Daoy (cell line): ENCODE data around the gene SLC4A7. TPM values are rescaled to one million over a fixed set of nuclear protein-coding genes. Genes with fewer than 3 reads are reported as not detected.
"Not testable (repeated sequence)": the region's sequence is repeated elsewhere in the genome, so short reads cannot be mapped to it uniquely, and the experiment has no call there.

Source experiments
- DNase-seq: peaks from one replicate; pipeline ENCODE4 v3.0.0-alpha.2; 2015; ENCODE audit warnings: low read depth
- total RNA-seq: library from RNA; depleted of rRNA; stranded (reverse); fragments of >200 nt; shearing (Covaris generic); gene quantifications from 2 replicates; pipeline ENCODE4 v1.2.3, GENCODE V29; 2014

The SLC4A7 gene
- total RNA-seq, 1 experiment from 2014 or later, result 63.0 TPM

DNA sequence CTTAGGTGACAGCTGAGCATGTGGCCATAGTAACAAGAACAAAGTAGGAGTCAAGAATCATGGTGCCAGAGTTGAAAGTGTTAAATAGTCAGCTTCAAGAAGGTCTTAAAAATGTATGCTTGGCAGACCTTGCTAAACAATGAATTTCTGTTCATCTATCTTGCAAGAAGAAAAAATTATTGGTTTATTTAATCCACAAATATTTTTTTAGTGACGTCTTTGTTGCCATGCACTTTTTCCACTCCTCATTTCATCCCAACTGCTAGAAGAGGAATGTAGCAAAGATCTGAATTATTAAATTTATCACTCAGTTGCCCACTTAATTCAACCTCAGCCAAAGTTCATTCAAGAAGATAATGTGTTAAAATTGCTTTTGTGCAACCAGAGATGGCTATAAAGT, 3.2 kb upstream of the SLC4A7 start:
- DNase-seq, result no peak

DNA sequence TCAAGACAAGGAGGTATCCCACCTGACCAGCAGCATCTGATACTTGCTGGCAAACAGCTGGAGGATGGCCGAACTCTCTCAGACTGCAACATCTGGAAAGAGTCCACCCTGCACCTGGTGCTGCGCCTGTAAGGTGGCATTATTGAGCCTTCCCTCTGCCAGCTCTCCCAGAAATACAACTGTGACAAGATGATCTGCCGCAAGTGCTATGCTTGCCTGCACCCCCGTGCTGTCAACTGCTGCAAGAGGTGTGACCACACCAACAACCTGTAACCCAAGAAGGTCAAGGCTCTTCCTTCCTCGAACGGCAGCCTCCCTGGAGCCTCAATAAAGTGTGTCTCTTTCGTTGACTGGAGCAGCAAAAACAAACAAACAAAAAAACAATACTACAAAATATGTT, 2.2 kb upstream of the SLC4A7 start:
- no peak for DNase-seq

- DNase-seq, result no peak
Measured at GRCh38 chr3:27485866-27486265, 1.7 kb upstream of the SLC4A7 start.

DNA sequence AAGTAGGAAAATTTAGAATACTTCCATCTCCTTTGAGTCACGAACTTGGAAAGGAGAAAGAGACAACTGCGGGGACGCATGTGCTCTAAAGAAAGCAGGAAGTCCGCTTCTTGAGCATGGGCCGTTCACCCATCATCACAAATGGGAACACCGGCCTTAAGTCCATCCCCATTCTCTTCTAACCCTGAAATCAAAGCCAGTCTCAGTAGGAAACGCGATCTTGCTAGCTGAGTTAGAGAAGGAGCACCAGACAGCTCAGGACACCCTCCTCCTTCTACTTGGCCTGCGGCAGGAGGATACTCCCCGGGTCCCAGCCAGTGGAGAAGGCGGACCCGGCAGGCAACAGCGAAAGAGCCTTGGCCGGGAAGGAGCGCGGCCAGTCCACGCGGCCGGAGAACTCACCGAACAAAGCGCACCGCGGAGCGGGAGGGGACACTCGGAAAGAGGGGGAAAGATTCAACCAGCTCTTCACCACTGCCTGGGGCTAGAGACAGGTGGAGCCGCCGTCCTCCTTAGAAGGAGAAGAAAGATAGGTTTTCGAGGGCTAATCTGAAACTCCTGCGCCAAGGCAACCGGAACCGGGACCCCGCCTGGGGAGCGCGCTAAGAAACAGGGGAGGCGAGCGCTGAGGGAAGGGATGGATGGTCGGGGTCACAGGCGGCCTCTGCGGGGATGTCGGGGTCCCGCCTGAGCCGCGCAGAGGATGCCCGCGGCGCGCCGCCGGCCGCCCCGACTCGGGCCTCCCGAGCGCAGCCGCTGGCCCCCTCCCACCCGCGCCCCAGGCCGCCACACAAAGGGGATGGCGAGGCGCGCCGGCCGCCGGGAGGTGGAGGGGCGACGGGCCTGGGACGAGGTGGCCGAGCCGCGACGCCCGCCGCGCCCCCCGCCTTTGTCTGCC, 818 bp downstream of the SLC4A7 start:
- peak; percentile 71 for DNase-seq

DNA sequence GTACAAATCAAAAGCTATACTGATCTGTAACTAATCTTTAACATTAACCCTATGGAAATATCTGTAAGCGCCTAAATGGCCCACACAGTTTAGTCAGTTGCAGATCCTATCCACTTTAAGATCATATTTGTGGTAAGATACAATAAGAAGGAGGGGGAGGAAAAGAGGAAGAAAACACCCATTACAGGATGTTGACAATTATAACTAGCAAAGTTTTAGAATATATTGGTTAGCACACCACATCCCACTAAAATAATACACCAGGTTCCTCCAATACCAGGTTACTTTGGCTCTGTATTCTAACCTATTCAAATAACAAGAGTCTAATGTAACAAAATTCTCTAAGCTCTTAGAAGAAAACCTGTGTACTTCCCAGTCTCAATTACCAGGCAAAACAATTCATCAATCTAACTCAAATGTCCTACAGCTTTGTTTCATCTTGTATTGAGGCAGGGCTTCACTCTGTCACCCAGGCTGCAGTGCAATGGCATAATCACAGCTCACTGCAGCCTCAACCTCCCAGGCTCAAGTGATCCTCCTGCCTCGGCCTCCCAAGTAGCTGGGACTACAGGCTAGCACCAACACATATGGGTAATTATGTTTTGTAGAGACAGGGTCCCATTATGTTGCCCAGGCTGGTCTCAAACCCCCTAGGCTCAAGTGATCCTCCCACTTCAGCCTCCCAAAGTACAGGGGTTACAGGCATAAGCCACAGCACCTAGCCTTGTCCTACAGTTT, 4.2 kb downstream of the SLC4A7 start:
- DNase-seq, result no peak

DNA sequence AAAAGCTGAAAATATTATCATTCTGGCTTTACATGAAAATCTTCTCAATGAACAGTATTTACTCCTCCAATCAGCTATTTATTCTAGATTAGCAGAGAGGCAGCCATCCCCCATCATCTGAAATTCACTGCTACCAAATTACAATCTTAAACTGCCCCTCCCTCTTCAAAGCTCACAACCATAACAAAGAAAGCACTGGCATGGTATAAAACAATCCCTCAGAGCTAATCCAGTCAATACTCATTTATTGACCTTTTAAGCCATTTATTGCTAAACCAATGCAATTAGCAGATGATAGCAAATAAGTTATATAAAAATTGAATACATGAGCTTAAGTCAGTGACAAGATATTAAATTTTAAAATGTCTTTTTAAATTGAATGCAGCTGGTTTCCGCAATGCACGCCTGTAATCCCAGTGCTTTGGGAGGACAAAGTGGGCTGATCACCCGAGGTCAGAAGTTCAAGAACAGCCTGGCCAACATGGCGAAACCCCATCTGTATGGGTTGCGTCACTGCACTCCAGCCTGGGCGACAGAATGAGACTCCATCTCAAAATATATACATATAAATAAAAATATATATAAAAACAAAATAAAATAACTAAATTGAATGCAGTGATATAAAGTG, 12.1 kb downstream of the SLC4A7 start:
- DNase-seq, result no peak

DNA sequence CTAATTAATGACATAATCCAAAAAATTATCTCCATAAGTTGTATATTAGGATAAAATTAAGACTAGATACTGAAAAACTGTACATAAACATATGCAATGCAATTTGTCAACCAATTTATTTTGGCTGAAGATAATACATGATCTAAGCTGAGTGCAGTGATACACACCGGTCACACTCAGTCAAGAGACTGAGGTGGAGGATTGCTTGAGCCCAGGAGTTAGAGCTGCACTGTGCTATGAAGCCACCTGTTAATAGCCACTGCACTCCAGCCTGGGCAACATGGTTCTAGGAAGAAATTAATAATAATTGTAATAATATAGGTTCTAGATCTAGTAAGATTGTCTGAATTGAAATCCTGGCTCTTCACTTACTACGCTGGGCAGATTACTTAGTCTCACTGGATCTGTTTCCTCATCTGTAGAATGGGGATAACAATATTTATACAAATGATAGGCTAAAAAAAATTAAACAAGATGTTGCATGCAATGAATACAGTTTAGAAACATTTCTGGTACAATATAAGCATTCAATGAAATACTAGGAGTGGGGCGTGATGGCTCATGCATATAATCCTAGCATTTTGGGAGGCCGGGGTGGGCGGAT, 15.8 kb downstream of the SLC4A7 start:
- DNase-seq, result no peak

GRCh38 chr3:27467545-27467944, 16.6 kb downstream of the SLC4A7 start:
- peak; percentile 4 for DNase-seq

- DNase-seq, result no peak
Measured at GRCh38 chr3:27464646-27465045, 19.5 kb downstream of the SLC4A7 start.

DNA sequence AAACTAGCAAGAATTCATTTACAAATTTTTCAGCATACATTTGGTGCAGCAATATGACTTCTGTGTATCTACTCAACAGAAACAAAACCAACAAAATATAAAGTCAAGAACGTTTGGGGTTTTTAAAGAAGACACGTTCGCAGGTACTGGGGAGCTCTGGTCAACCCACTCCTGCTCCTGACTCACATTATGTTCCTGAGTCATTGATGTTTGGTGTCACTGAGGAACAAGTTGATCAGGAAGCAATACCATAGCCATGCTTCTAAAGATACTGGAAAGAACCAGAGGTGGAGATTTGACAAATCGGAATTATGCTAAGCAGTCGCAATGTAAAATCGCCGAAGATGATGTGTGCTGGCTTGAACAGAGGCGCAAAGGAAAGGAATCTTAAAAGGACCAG, 22.0 kb downstream of the SLC4A7 start:
- DNase-seq, result no peak

GRCh38 chr3:27458929-27459328, 25.3 kb downstream of the SLC4A7 start:
- no peak for DNase-seq

DNA sequence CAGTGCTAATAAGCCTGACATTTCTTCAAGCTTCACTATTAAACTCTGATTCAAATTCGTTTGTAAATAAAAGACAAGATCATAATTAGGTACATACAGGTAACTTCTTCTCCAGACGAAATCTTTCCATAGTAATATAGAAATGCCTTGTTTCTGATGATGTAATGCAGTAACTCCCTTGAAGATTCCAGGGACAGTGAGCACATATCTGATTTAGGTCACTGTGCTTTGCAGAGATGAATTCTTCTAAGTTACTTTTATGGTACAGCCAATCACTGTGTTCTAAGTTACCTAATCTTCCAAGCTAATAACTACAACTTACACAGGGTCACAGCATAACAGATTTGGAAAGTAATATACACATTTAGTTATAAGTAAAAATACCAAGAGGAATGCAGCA, 27.6 kb downstream of the SLC4A7 start:
- no peak for DNase-seq

DNA sequence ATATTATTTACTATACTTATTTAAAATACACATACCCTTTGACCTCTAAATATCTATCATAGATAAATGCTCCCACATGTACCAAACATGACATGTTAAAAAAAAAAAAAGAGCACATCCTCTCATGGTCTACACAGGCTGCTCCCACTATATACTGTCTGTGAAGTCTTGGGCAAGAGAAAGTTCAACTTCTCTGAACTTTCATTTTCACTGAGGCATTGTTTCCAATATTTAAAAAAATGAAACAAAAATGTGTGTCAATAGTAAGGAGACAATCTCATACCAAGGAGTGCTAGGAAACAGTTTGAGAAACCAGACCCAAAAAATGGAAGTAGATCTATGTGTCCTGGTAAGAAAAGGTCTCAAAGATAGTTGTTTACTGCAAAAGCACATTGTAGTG, 29.3 kb downstream of the SLC4A7 start:
- no peak for DNase-seq

DNA sequence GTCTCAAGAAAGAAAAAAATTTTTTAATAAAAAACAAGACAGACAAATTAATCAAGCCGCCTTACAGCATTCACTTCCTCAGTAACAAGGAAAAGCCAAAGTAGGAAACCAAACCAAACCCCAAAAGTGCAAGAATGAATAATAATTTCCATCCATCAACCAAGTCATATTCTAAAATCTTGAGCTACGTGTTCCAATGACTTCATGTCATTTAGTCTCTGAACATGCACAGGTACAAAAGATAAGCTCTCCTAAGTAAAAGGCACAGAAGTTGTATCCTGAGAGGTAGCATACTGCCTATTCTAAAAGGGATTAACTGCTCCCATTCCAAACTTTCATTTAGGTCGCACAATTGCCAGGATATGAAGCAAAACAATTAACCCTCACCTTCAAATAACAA, 29.7 kb downstream of the SLC4A7 start:
- DNase-seq, result no peak

GRCh38 chr3:27452368-27453090, 31.7 kb downstream of the SLC4A7 start:
- no peak for DNase-seq

DNA sequence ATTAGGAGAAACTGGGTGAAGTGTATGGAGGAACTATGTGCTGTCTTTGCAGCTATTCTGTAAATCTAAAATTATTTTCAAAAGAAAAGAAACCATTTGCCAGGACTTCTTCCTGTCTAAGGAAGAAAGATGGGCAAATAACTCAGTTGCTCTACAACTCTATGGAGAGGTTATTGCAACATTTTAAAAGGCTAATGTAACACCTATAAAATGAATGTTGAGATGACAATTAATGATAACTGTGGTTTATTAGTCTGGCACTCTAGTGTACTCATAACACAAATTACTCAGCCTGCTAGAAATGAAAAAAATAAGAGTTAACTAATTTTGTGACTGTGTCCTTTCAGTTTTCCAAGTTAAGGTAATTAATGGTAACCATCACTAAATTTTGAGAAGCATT, 32.3 kb downstream of the SLC4A7 start:
- DNase-seq, result no peak

DNA sequence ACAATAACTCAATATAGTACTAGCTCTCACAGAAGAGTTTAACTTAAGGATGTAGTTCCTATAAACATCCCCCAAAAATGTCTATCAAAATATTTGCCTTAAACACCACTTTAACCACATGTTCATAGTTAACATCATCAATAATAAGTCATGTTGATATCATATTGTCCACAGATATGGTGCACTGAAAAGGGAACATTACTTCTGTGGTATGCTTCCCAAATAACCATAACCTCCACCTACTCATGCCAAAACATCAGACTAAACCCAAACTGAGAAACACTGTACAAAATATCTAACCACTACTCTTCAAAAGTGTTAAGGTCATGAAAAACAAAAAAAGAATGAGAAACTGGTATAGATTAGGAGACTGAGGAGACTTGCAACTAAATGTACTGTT, 32.9 kb downstream of the SLC4A7 start:
- no peak for DNase-seq

- no peak for DNase-seq
Measured at GRCh38 chr3:27449530-27450150, 34.5 kb downstream of the SLC4A7 start.

GRCh38 chr3:27442995-27443394, 41.2 kb downstream of the SLC4A7 start:
- not testable (repeated sequence) for DNase-seq

- DNase-seq, result not testable (repeated sequence)
Measured at GRCh38 chr3:27438352-27438751, 45.8 kb downstream of the SLC4A7 start.

GRCh38 chr3:27431116-27431515, 53.1 kb downstream of the SLC4A7 start:
- DNase-seq, result peak; percentile 89
